A673 (cell line): ENCODE measurements around the gene TRIM10. TPM values are rescaled to one million over a fixed set of nuclear protein-coding genes. Genes with fewer than 3 reads are reported as not detected.

ENCODE experiments used
- BruUV-seq: library from RNA; stranded (reverse); fragments of 400-500 nt; replicated peaks from 2 replicates; lab custom pipeline; 2021; lab: Mats Ljungman, UMichigan
- CTCF ChIA-PET: fragments of 300-600 bp; sonication (Branson Sonifier 250); formaldehyde crosslinking; loops from one replicate; lab custom pipeline; 2022; ENCODE audit warnings: antibody characterized with exemption; lab: Charles Lee
- POLR2A ChIA-PET: fragments of 300-600 bp; sonication (Branson Sonifier 250); formaldehyde crosslinking; loops from one replicate; lab custom pipeline; 2022; ENCODE audit warnings: antibody characterized with exemption; ENCODE audit not compliant: low non-redundant PET; lab: Charles Lee
- DNase-seq: peaks from one replicate; pipeline ENCODE4 v3.0.0-alpha.2; 2015; ENCODE audit warnings: low spot score
- H3K27ac ChIP-seq: fragments of 200-600 bp; sonication (generic); 2 replicates; pipeline ENCODE4 v1.5.1; 2016; ENCODE audit warnings: mixed run types, low read depth, mild to moderate bottlenecking, mixed read lengths, antibody characterized with exemption, low read length; ENCODE audit not compliant: poor library complexity, severe bottlenecking
- H3K27me3 ChIP-seq: fragments of 200-600 bp; sonication (generic); replicated peaks from 2 replicates; pipeline ENCODE4 v1.6.1; 2017; ENCODE audit warnings: mixed run types, low read depth, mild to moderate bottlenecking, mixed read lengths, antibody characterized with exemption, low read length; ENCODE audit not compliant: insufficient read depth, poor library complexity
- H3K36me3 ChIP-seq: fragments of 200-600 bp; sonication (generic); 2 replicates; pipeline ENCODE4 v1.6.1; 2016; ENCODE audit warnings: mixed run types, mild to moderate bottlenecking, mixed read lengths, antibody characterized with exemption, low read length; ENCODE audit not compliant: insufficient read depth, poor library complexity, severe bottlenecking
- H3K4me1 ChIP-seq: fragments of 200-600 bp; sonication (generic); 2 replicates; pipeline ENCODE4 v1.6.1; 2017; ENCODE audit warnings: mixed run types, mild to moderate bottlenecking, mixed read lengths, antibody characterized with exemption, low read length; ENCODE audit not compliant: insufficient read depth, poor library complexity, severe bottlenecking
- H3K4me3 ChIP-seq: fragments of 200-600 bp; sonication (generic); 2 replicates; pipeline ENCODE4 v1.5.1; 2016; ENCODE audit warnings: low read depth, mixed run types, mild to moderate bottlenecking, mixed read lengths, low read length; ENCODE audit not compliant: poor library complexity, severe bottlenecking
- H3K9me3 ChIP-seq: fragments of 200-600 bp; sonication (generic); 2 replicates; pipeline ENCODE4 v1.6.1; 2016; ENCODE audit warnings: mixed run types, low read depth, mild to moderate bottlenecking, mixed read lengths, antibody characterized with exemption, low read length; ENCODE audit not compliant: poor library complexity, severe bottlenecking
- CTCF ChIP-seq: fragments of 300-800, 200-600 bp; sonication (generic); conservative IDR thresholded peaks from 2 replicates; pipeline ENCODE4 v1.5.1; 2017; ENCODE audit warnings: low read depth, mild to moderate bottlenecking, antibody characterized with exemption, low read length, moderate library complexity, mixed read lengths
- EZH2 ChIP-seq: fragments of 200-600 bp; sonication (generic); IDR thresholded peaks from 2 replicates; pipeline ENCODE4 v1.6.1; 2017; ENCODE audit warnings: borderline replicate concordance, low read depth, mild to moderate bottlenecking, mixed read lengths, antibody characterized with exemption, low read length; ENCODE audit not compliant: poor library complexity, severe bottlenecking
- intact Hi-C: fragments of 100-400 bp; cut with micrococcal nuclease; formaldehyde crosslinking; loops from one replicate; pipeline ENCODE4 v1.10.0; 2022; ENCODE audit not compliant: unreplicated experiment
- total RNA-seq: library from RNA; stranded (reverse); gene quantifications from 2 replicates; pipeline ENCODE4 v1.2.3, GENCODE V29; 2021

TRIM10 gene
- total RNA-seq, 1 experiment from 2014 or later: not detected

- H3K4me3 ChIP-seq: no peak overlapping the region
- CTCF ChIA-PET: no interaction called here
- H3K27ac ChIP-seq: no peak overlapping the region
- peaks cover 11% of the 10 kb centered on the region for H3K4me1 ChIP-seq
- no peaks in the 10 kb centered on the region for H3K9me3 ChIP-seq
- no peak for TF ChIP-seq EZH2
- no peak for TF ChIP-seq CTCF
- intact Hi-C loops: no loop called here
- POLR2A ChIA-PET: no interaction called here
- no peaks in the 10 kb centered on the region for H3K27me3 ChIP-seq
- no TSS peak for BruUV-seq
- no peak for DNase-seq
- H3K36me3 ChIP-seq: no peaks in the 10 kb centered on the region
These were observed 815 bp downstream of the TRIM10 start for GRCh38 chr6:30160008-30160784.

DNA sequence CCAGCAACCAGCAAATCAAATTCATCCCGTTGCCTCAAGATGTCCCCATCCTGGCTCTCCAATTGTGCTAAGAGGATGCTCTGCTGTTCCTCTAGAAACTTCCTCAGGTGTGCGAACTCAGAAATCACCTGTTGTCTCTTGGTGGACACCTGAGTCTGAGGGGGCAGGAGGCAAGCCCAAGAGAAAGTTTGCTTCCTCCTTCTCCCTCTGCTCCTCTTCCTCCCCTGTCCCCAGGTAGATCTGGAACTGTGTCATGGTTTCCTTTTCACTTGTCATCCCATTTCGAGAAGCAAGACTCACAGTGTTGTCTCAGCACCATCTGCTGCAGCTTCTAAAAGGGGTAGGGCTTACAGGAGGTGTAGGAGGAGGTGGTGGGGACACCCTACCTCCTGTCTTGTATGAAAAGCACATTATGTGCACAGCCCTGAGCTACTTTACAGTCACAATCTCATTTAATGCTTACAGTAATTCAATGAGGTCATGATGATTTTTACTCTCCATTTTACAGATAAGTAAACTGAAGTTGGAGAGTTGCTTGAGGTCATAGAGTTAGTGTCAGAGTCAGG lies 2.5 kb downstream of the TRIM10 start:
- no peaks in the 10 kb centered on the region for H3K27me3 ChIP-seq
- no peaks in the 10 kb centered on the region for H3K9me3 ChIP-seq
- no TSS peak for BruUV-seq
- no peak for DNase-seq
- intact Hi-C loops: no loop called here
- no peak overlapping the region for H3K4me3 ChIP-seq
- H3K4me1 ChIP-seq: peaks cover 16% of the 10 kb centered on the region
- no peaks in the 10 kb centered on the region for H3K36me3 ChIP-seq
- TF ChIP-seq EZH2 (no peak), CTCF (no peak)
- POLR2A ChIA-PET: no interaction called here
- no peak overlapping the region for H3K27ac ChIP-seq
- CTCF ChIA-PET: no interaction called here

GRCh38 chr6:30157999-30158398 lies 3.0 kb downstream of the TRIM10 start:
- Histone ChIP-seq H3K27me3 (no peaks in the 10 kb centered on the region), H3K27ac (no peak overlapping the region), H3K4me1 (peaks cover 16% of the 10 kb centered on the region), H3K36me3 (no peaks in the 10 kb centered on the region), H3K9me3 (no peaks in the 10 kb centered on the region), H3K4me3 (no peak overlapping the region)
- no peak for DNase-seq
- intact Hi-C loops: no loop called here
- no TSS peak for BruUV-seq
- CTCF ChIA-PET: no interaction called here
- POLR2A ChIA-PET: no interaction called here
- TF ChIP-seq CTCF (no peak), EZH2 (no peak)
